Stimulated activated CD8-positive, alpha-beta memory T cell treated with anti-CD3 and anti-CD28 coated beads, Interleukin-7, amount 100 ng/mL, for 24 hours (primary cell): ENCODE results near the gene CTTNBP2.
"Not testable (repeated sequence)": the region's sequence is repeated elsewhere in the genome, so short reads cannot be mapped to it uniquely, and the experiment has no call there.

Experiments used
- DNase-seq: peaks from one replicate; pipeline ENCODE4 v3.0.0-alpha.2; 2020; ENCODE audit warnings: low read depth

CTTNBP2 gene

GRCh38 chr7:117750612-117751563 lies 122.4 kb downstream of the CTTNBP2 start:
- DNase-seq: no peak

DNA sequence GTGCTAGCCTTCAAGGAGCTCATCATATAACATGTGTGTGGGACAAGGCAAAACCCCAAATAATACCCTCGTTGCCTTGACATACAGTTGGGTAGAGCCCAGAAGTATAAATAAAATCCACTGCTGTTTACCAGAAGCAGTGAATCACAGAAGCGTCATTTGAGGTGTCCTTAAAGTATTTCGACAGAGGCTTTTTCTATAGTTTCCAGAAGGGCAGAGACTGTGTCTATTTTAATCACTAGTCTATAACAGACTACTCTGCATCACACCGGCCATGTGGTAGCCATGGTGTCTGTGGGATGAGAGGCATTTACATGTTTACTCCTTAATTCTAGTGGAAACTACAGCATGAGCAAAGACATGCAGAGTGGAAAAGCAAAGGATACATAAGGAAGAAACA lies 131.3 kb downstream of the CTTNBP2 start:
- DNase-seq: no peak

- no peak for DNase-seq
Measured at GRCh38 chr7:117739085-117739484, 134.2 kb downstream of the CTTNBP2 start.

- DNase-seq: no peak
Measured at GRCh38 chr7:117737926-117738325, 135.3 kb downstream of the CTTNBP2 start.

- DNase-seq: no peak
Measured at GRCh38 chr7:117731455-117731854, 141.8 kb downstream of the CTTNBP2 start.

DNA sequence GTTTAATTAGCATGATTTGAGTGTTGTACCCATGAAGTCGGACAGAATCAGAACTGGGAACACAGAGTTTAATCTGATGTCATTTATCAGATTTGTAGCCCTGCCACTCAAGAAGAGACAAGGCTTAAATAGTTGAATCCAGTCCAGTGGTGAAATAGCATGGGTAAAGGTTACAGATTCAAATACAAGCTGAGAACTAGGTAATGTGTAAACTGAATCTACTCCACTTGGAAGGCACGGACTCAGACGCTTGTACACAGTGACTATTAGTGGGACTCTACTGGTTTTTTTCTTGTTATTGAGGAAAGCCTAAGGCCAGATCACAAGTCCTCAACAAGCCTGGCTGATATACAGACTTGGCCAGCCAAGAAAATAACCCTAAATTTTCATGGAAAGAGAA lies 142.9 kb downstream of the CTTNBP2 start:
- DNase-seq: no peak

DNA sequence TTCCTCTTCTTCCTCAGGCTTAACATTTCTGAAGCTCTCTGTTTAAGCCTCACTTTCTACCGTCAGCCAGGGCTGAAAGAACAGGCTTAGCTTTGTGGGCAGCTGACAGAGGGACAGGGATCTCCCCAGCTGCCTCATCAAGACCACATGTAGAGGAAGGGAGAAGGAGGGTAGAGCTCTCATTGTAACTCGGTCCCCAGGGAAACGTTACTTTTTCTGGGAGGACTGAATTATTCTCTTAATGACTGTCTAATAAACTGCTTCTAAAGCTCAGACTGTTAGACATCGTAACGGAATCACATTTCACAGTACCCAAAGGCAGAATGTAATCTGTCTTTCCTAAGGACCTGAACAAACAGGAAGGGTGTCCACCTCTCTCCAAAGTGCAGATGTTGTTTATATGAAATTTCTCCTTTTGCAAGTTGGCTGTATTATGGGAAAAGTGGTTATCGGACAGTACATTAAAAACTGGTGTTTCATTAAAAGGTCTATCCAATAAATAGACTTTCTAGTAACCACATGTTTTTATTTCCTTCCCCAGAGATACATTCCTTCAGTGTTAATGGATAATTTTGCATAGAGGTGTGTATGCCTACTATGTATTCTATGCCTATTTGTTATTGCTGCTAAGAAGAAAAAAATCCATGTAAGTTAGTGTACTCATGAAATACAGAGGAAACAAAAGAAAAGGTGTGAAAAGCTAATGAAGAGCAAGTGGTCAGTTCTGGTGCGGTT lies 144.2 kb downstream of the CTTNBP2 start:
- DNase-seq: no peak

DNA sequence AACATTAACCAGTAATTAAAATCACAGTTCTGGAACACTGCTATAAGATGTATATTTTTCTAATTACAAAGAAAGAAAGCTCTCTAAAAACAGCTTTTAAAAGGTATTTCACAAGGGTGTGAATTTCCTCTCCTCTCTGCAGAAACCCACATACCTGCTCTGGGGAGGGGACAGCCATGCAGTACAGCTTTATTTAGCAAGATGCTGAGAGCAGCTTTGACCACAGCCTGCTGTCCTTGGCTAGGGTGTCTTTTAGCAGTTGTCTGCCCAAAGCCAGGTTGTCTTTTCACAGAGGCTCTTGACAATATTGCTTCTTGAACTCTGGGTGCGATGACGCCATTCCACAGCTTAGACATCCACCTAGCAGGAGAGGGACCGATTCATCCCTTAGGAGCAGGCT lies 148.3 kb downstream of the CTTNBP2 start:
- no peak for DNase-seq

DNA sequence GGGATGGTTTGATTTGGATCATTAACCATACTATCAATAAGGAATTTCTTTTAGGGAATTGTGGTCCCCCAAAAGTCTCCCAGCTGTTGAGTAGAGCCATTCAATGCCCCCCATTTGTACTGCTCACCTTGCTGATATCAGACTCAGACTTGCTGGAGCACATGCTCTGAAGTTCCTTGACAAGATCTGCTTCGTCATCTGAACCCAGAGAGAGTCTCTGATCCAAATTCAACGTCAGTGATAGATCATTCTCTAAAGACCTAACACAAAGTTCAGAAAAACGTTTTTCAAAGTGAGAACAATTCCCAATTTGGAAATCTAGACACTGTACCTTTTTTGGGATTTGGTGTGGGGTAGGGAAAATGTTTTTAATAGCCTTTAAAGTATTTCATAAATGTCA lies 153.9 kb downstream of the CTTNBP2 start:
- no peak for DNase-seq

DNA sequence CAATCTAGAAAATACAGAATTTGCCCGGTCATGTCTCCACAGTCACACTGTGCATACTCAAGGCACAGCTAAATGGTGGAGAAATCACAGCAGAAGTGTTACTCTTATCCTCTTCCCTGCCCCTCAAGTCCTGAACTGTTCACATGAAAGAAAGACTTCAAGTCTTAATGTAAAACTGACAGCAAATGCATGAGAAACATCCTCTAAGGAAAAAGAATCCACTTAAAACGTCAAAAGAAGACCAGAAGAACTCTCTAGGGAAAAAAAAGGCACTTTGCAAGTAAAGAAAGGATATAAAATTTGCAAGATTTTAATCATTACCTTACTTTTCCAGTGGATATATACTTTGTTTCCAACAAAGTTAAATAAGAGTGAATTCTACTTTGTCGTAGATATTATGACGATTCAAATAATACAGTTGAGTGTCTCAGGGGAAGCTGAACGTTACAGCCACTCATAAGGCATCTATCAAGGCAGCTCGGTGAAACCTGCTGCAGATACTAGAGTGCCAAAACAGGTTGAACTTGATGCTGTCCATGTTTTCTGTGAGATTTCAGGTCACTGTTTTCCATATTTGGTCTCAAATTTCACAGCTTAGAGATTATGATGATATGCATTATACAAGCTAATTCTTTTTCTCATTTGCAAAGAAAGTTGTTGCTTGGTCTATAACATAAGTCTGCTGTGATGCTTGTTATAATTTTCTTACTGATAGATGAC lies 155.0 kb downstream of the CTTNBP2 start:
- DNase-seq: no peak

- no peak for DNase-seq
Measured at GRCh38 chr7:117717357-117717756, 155.9 kb downstream of the CTTNBP2 start.

DNA sequence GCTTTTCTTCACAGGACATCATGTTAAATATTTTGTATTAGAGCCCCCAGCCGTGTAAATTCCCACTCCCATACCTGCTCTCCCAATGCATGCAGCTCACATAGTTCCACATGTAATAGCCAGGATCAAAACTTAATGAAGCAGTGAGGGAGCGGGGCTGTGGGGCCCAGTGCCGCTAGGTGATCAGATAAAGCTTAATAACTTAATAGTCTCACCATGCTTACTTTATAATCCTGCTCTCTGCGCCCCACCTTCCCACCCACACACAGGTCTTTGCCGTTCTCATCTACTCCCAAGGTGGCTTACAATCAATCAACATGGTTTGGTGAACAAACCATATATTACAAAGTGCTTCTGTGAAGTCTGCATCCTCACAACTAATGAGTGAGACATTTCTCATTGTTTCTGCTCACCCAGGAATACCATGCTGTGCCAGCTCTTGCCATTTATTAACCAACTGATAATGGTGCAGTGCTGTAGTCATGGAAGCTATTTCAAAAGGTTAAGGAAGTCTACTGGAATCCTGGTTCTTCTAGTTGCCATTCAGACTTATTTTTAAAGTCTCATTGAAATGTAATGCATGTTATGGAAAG lies 156.4 kb downstream of the CTTNBP2 start:
- DNase-seq: no peak

GRCh38 chr7:117715784-117716445 lies 157.3 kb downstream of the CTTNBP2 start:
- DNase-seq: no peak

DNA sequence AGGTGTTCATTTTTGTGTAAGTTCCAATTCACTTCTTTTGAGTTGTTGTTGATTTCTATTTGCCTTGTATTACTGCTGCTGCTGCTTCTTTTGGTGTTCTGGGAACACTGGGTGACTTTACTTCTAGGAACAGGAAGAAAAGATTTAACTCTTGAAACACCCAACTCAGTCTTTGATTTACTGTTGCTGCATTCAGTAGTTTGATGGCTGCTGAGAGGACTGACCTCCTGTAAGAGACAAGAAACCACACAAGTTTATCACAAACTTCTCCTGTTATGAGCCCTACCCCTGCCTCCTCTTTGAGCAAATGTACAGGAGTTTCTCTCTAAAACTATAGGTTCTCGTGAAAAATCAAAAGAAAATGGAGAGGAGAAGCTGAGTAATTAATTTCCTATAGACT lies 161.7 kb downstream of the CTTNBP2 start:
- no peak for DNase-seq

GRCh38 chr7:117708173-117708572 lies 165.1 kb downstream of the CTTNBP2 start:
- DNase-seq: not testable (repeated sequence)

DNA sequence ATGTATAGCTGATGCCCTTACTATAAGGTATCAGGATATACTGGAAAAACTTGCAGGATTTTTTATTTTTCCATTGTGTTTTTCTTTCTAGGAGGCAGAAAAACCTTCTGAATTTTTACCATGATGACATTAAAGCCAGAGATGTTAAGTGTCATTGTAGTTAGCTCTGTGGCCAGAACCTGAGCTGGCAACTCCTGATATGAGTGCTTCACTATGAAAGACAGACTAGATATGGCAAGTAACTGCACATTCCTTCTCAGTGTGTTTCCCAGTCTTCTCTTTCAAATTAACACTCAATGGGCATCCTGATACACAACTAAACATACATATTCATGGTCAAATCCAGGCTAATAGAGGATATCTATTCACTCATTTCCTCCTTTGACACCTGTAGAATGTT lies 166.2 kb downstream of the CTTNBP2 start:
- no peak for DNase-seq

GRCh38 chr7:117706210-117706609 lies 167.0 kb downstream of the CTTNBP2 start:
- no peak for DNase-seq

DNA sequence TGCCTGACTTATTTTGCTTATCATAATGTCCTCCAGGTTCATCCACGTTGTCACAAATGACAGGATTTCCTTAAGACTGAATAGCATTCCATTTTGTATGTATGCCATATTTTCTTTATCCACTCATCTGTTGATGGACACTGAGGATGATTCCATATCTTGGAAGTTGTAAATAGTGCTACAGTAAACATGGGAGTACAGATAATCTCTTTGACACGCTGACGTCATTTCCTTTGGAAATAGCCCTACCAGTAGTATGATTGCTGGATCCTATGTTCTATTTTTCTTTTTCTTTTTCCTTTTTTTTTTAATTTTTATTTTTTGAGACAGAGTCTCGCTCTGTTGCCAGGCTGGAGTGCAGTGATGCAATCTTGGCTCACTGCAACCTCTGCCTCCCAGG lies 167.6 kb downstream of the CTTNBP2 start:
- DNase-seq: no peak

DNA sequence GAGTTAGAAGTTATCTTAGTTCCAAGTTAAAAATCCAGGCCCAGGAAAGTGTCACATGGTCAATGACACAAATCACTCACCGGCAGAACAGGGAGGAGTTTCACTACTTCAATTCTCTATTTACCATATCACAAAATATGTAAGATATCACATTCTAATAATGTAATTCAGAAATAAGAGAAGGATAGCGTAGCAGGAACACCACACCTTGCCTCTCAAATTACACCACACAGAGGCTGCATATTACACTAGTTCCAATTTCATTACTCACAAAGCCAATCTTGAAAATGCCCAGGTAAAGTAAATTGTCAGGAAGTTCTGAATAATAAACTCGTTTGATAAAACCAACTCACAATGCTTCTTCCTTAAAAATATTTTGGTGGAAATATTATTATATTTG lies 169.2 kb downstream of the CTTNBP2 start:
- no peak for DNase-seq

DNA sequence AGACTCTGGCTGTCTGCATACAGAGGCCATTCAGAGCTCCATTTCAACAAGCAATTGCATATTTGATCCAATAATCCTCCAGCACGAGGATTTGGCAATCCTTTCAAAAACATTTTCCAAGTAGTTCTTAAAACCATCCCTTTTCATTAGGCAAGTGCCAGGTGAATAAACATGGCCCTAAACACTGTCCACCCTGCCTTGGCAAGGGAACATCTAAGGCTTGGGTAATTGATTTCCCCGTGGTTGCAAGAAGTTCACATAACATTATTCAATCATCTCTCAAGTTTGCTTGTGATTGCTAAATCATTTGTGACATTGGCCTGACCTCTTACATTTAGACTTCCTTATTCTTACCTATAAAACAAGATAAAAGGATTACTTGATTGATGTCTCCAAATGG lies 175.2 kb downstream of the CTTNBP2 start:
- no peak for DNase-seq

DNA sequence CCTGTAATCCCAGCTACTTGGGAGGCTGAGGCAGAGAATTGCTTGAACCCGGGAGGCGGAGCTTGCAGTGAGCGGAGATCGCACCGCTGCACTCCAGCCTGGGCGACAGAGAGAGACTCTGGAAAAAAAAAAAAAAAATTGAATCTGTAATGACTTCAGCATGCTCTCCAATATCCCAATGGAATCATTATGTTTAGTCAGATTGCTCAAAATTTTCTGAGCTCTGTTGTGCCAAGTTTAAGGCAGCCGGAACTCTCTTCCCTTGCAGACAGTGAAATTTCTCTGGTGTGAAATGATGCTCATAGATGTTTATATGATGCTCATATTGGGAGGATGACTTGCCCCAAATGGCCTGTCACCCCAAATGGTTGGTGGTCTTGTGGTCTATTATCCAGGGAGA lies 180.9 kb downstream of the CTTNBP2 start:
- DNase-seq: no peak

- DNase-seq: no peak
Measured at GRCh38 chr7:117690147-117690546, 183.1 kb downstream of the CTTNBP2 start.
